ENCODE data around the gene PLEKHM2. TPM values are rescaled to one million over a fixed set of nuclear protein-coding genes. Genes with fewer than 3 reads are reported as not detected.

The PLEKHM2 gene
- total RNA-seq, 1 donor from 2014 or later = 42.8 TPM

GRCh38 chr1:15737324-15738319 lies 53.5 kb downstream of the PLEKHM2 start:
- H3K4me3 ChIP-seq (ENCODE audit: low read depth, low read length) = no peak overlapping the region
- TF ChIP-seq CTCF (conservative IDR thresholded peaks at IDR 0.05; ENCODE audit: low read depth, low read length) = no peak
- DNase-seq (ENCODE audit: low read depth) = no peak

DNA sequence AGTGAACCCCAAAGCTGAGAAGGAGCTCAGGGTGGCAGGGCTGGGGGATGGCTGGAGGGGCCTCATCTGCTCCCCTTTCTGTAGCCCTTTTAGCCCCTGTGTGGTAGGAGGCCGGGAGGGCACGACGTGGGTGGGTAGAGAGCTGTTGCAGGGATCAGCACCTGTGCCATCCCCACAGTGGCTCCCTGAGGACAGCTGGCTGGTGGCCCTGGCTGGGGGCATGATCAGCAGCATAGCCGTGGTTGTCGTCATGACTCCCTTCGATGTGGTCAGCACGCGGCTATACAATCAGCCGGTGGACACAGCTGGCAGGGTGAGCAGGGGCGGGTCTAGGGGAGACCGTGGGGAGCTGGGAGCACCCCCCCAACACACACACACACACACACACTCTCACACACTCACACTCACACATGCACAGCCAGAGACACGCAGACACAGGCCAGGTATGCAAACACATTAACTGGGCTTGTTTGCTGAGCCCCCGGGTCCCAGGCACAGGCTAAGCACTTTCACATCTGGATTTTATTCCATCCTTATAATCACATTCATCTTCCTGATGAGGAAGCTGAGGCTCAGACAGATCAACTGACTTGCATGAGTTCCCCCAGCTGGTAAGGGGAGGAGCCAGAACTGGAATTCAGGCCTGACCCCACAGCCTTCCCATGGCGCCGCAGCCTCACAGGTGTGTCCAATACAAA lies 54.4 kb downstream of the PLEKHM2 start:
- no peak overlapping the region for H3K4me3 ChIP-seq (ENCODE audit: low read depth, low read length)
- DNase-seq (ENCODE audit: low read depth) = no peak
- no peak for TF ChIP-seq CTCF (conservative IDR thresholded peaks at IDR 0.05; ENCODE audit: low read depth, low read length)

DNA sequence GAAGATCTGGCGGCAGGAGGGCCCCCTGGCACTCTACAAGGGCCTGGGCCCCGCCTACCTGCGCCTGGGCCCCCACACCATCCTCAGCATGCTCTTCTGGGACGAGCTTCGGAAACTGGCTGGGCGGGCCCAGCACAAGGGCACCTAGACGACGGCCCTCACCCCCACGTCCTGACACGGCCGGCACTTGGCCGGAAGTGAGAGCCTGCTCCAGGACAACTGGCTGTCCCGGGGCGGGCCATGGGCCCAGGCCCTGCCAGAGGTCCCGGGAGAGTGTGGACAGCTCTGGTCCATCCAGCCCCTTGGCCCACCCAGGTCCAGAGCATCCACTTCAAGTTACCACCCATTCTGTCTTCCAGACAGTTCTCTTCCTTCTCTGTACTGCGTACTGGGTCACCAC lies 55.1 kb downstream of the PLEKHM2 start:
- DNase-seq (ENCODE audit: low read depth) = no peak
- no peak overlapping the region for H3K4me3 ChIP-seq (ENCODE audit: low read depth, low read length)
- no peak for TF ChIP-seq CTCF (conservative IDR thresholded peaks at IDR 0.05; ENCODE audit: low read depth, low read length)

GRCh38 chr1:15739745-15740144 lies 55.6 kb downstream of the PLEKHM2 start:
- TF ChIP-seq CTCF (conservative IDR thresholded peaks at IDR 0.05; ENCODE audit: low read depth, low read length) = peak; percentile 29
- DNase-seq (ENCODE audit: low read depth) = no peak
- no peak overlapping the region for H3K4me3 ChIP-seq (ENCODE audit: low read depth, low read length)

GRCh38 chr1:15740924-15741850 lies 57.1 kb downstream of the PLEKHM2 start:
- H3K4me3 ChIP-seq (ENCODE audit: low read depth, low read length) = no peak overlapping the region
- TF ChIP-seq CTCF (conservative IDR thresholded peaks at IDR 0.05; ENCODE audit: low read depth, low read length) = peak; percentile 92
- DNase-seq (ENCODE audit: low read depth) = no peak

GRCh38 chr1:15742339-15742801 lies 58.2 kb downstream of the PLEKHM2 start, which contains the start of gene TMEM82:
Gene TMEM82 (plus strand): TSS chr1:15742499. CDS start chr1:15742560, 61 bp downstream.
- TF ChIP-seq CTCF (conservative IDR thresholded peaks at IDR 0.05; ENCODE audit: low read depth, low read length) = no peak
- no peak for DNase-seq (ENCODE audit: low read depth)
- no peak within 1 kb of the TSS for H3K4me3 ChIP-seq (ENCODE audit: low read depth, low read length)

Measured in epithelial cell of proximal tubule (primary cell).